ENCODE data around the gene ACADSB. TPM values are rescaled to one million over a fixed set of nuclear protein-coding genes. Genes with fewer than 3 reads are reported as not detected.

Gene ACADSB
- total and polyA plus RNA-seq, 2 experiments from 2014 or later: 40.6 to 50.6 TPM

- Histone ChIP-seq H3K4me1 (ENCODE audit: insufficient read depth) (no peaks in the 10 kb centered on the region), H4K20me1 (ENCODE audit: insufficient read depth, poor library complexity, severe bottlenecking) (no peaks in the 10 kb centered on the region), H3K4me2 (no peak overlapping the region), H3K36me3 (replicated peaks; ENCODE audit: insufficient read depth, low read depth) (no peaks in the 10 kb centered on the region), H3K4me3 (no peak overlapping the region), H3K9me3 (ENCODE audit: low read depth) (no peaks in the 10 kb centered on the region), H3K27me3 (peaks cover 3% of the 10 kb centered on the region), H3K9me2 (replicated peaks; ENCODE audit: insufficient read depth) (no peaks in the 10 kb centered on the region), H3K79me2 (no peaks in the 10 kb centered on the region), H2AFZ (no peak overlapping the region), H3K27ac (no peak overlapping the region)
- DNase-seq (ENCODE audit: low spot score): no peak
- no peak for TF ChIP-seq EZH2 (IDR thresholded peaks at IDR 0.05; ENCODE audit: borderline replicate concordance)
- TF ChIP-seq EZH2phosphoT487 (IDR thresholded peaks at IDR 0.05; ENCODE audit: low read depth, severe bottlenecking, unreplicated experiment): no peak
- TF ChIP-seq CTCF (IDR thresholded peaks at IDR 0.05; ENCODE audit: poor library complexity): no peak
- 92% methylated on average over 5 of the region's 5 CpGs for WGBS (ENCODE audit: low lambda C conversion rate, missing lambda C conversion rate)
These were observed 65.4 kb downstream of the ACADSB start for GRCh38 chr10:123074215-123074614.

GRCh38 chr10:123081896-123082295 is 73.1 kb downstream of the ACADSB start:
- Histone ChIP-seq H3K27me3 (peaks cover 3% of the 10 kb centered on the region), H2AFZ (no peak overlapping the region), H3K36me3 (replicated peaks; ENCODE audit: insufficient read depth, low read depth) (no peaks in the 10 kb centered on the region), H3K4me1 (ENCODE audit: insufficient read depth) (no peaks in the 10 kb centered on the region), H3K79me2 (no peaks in the 10 kb centered on the region), H3K9me3 (ENCODE audit: low read depth) (no peaks in the 10 kb centered on the region), H3K27ac (no peak overlapping the region), H4K20me1 (ENCODE audit: insufficient read depth, poor library complexity, severe bottlenecking) (no peaks in the 10 kb centered on the region), H3K4me3 (no peak overlapping the region), H3K4me2 (no peak overlapping the region), H3K9me2 (replicated peaks; ENCODE audit: insufficient read depth) (no peaks in the 10 kb centered on the region)
- no peak for DNase-seq (ENCODE audit: low spot score)
- no peak for TF ChIP-seq EZH2 (IDR thresholded peaks at IDR 0.05; ENCODE audit: borderline replicate concordance)
- TF ChIP-seq EZH2phosphoT487 (IDR thresholded peaks at IDR 0.05; ENCODE audit: low read depth, severe bottlenecking, unreplicated experiment): no peak
- TF ChIP-seq CTCF (IDR thresholded peaks at IDR 0.05; ENCODE audit: poor library complexity): no peak
- 64% methylated on average over 7 of the region's 7 CpGs for WGBS (ENCODE audit: low lambda C conversion rate, missing lambda C conversion rate)

- Histone ChIP-seq H3K4me3 (no peak overlapping the region), H3K9me3 (ENCODE audit: low read depth) (no peaks in the 10 kb centered on the region), H3K36me3 (replicated peaks; ENCODE audit: insufficient read depth, low read depth) (no peaks in the 10 kb centered on the region), H3K4me1 (ENCODE audit: insufficient read depth) (no peaks in the 10 kb centered on the region), H2AFZ (no peak overlapping the region), H4K20me1 (ENCODE audit: insufficient read depth, poor library complexity, severe bottlenecking) (no peaks in the 10 kb centered on the region), H3K27me3 (peaks cover 5% of the 10 kb centered on the region), H3K4me2 (no peak overlapping the region), H3K9me2 (replicated peaks; ENCODE audit: insufficient read depth) (no peaks in the 10 kb centered on the region), H3K79me2 (no peaks in the 10 kb centered on the region), H3K27ac (no peak overlapping the region)
- DNase-seq (ENCODE audit: low spot score): no peak
- TF ChIP-seq EZH2phosphoT487 (IDR thresholded peaks at IDR 0.05; ENCODE audit: low read depth, severe bottlenecking, unreplicated experiment) (no peak), EZH2 (IDR thresholded peaks at IDR 0.05; ENCODE audit: borderline replicate concordance) (no peak), CTCF (IDR thresholded peaks at IDR 0.05; ENCODE audit: poor library complexity) (no peak)
- 93% methylated on average over 6 of the region's 6 CpGs for WGBS (ENCODE audit: low lambda C conversion rate, missing lambda C conversion rate)
These were observed 75.0 kb downstream of the ACADSB start for GRCh38 chr10:123083811-123084210.

- H3K4me1 ChIP-seq (ENCODE audit: insufficient read depth): no peaks in the 10 kb centered on the region
- no peaks in the 10 kb centered on the region for H3K79me2 ChIP-seq
- H4K20me1 ChIP-seq (ENCODE audit: insufficient read depth, poor library complexity, severe bottlenecking): no peaks in the 10 kb centered on the region
- no peak overlapping the region for H3K4me2 ChIP-seq
- H3K9me3 ChIP-seq (ENCODE audit: low read depth): no peaks in the 10 kb centered on the region
- H3K9me2 ChIP-seq (replicated peaks; ENCODE audit: insufficient read depth): no peaks in the 10 kb centered on the region
- peaks cover 5% of the 10 kb centered on the region for H3K27me3 ChIP-seq
- H3K4me3 ChIP-seq: no peak overlapping the region
- TF ChIP-seq CTCF (IDR thresholded peaks at IDR 0.05; ENCODE audit: poor library complexity) (no peak), EZH2 (IDR thresholded peaks at IDR 0.05; ENCODE audit: borderline replicate concordance) (no peak), EZH2phosphoT487 (IDR thresholded peaks at IDR 0.05; ENCODE audit: low read depth, severe bottlenecking, unreplicated experiment) (no peak)
- H2AFZ ChIP-seq: no peak overlapping the region
- H3K36me3 ChIP-seq (replicated peaks; ENCODE audit: insufficient read depth, low read depth): no peaks in the 10 kb centered on the region
- no peak overlapping the region for H3K27ac ChIP-seq
- DNase-seq (ENCODE audit: low spot score): no peak
- WGBS (ENCODE audit: low lambda C conversion rate, missing lambda C conversion rate): 93% methylated on average over 7 of the region's 7 CpGs
These were observed 77.5 kb downstream of the ACADSB start for GRCh38 chr10:123086281-123086680.

Data from hepatocyte (in vitro differentiated cells).